Esophagus muscularis mucosa (tissue), 4 donors: Measurements from ENCODE around the gene NPAS3. TPM values are rescaled to one million over a fixed set of nuclear protein-coding genes. Genes with fewer than 3 reads are reported as not detected.

Source experiments
- DNase-seq: peaks from one replicate; pipeline ENCODE4 v3.0.0-alpha.2; 2017; ENCODE audit errors: extremely low spot score
- H3K27ac ChIP-seq, 4 donors: fragments of 200-600 bp; sonication (generic); replicated peaks in 1 of 4; 1 replicate in 3 of 4; 2 replicates in 1 of 4; pipeline ENCODE4 v1.5.1; 2016 to 2019; ENCODE audit warnings: mild to moderate bottlenecking in 1 of 4
- H3K27me3 ChIP-seq, 4 donors: fragments of 200-600 bp; sonication (generic); one replicate each; pipeline versions ENCODE4 v1.5.1 to v1.6.0; 2016 to 2019
- H3K36me3 ChIP-seq, 4 donors: fragments of 200-600 bp; sonication (generic); one replicate each; pipeline ENCODE4 v1.5.1; 2016 to 2019
- H3K4me1 ChIP-seq, 4 donors: fragments of 200-600 bp; sonication (generic); one replicate each; pipeline ENCODE4 v1.5.1; 2016 to 2019
- H3K4me3 ChIP-seq, 4 donors: fragments of 200-600 bp; sonication (generic); 1 replicate in 2 of 4; 2 replicates in 2 of 4; pipeline ENCODE4 v1.5.1; 2016 to 2019; ENCODE audit warnings: mild to moderate bottlenecking in 4 of 4, moderate library complexity in 1 of 4
- H3K9me3 ChIP-seq, 4 donors: fragments of 200-600 bp; sonication (generic); 1 replicate in 3 of 4; 2 replicates in 1 of 4; pipeline ENCODE4 v1.5.1; 2016 to 2019
- CTCF ChIP-seq, 3 experiments: fragments of 200-600 bp in 2 of 3; fragments of 450-650 bp in 1 of 3; sonication (generic) in 2 of 3; IDR thresholded peaks; one replicate each; pipeline ENCODE4 v1.5.1; 2017 to 2019; ENCODE audit warnings: antibody characterized with exemption in 3 of 3, mild to moderate bottlenecking in 2 of 3, moderate library complexity in 1 of 3
- EP300 ChIP-seq: sonication (generic); formaldehyde crosslinking; IDR thresholded peaks from one replicate; pipeline ENCODE4 v1.6.1; 2017; ENCODE audit warnings: antibody characterized with exemption
- POLR2A ChIP-seq: fragments of 450-650 bp; IDR thresholded peaks from one replicate; pipeline ENCODE4 v1.6.1; 2017; ENCODE audit warnings: antibody characterized with exemption, moderate library complexity, mild to moderate bottlenecking, low read depth
- POLR2AphosphoS5 ChIP-seq, 2 donors: sonication (generic); formaldehyde crosslinking; IDR thresholded peaks; one replicate each; pipeline ENCODE4 v1.6.1; 2017; ENCODE audit warnings: antibody characterized with exemption in 2 of 2
- WGBS: methylation state at CpG from one replicate; pipeline ENCODE4 v1.1.5; 2018; 5-methylcytosine and 5-hydroxymethylcytosine counted together
- intact Hi-C: fragments of 100-400 bp; cut with DNase I; formaldehyde crosslinking; loops from one replicate; pipeline ENCODE4 v1.15.1; 2023
- total RNA-seq, 4 donors: library from RNA; depleted of rRNA; stranded (reverse); fragments of >200 nt; gene quantifications; one replicate each; pipeline versions ENCODE4 v1.1.0 to v1.2.1, GENCODE V29; 2016

Gene NPAS3
- total RNA-seq, 4 donors from 2014 or later: 3.3 to 7.3 (median 5.8) TPM

DNA sequence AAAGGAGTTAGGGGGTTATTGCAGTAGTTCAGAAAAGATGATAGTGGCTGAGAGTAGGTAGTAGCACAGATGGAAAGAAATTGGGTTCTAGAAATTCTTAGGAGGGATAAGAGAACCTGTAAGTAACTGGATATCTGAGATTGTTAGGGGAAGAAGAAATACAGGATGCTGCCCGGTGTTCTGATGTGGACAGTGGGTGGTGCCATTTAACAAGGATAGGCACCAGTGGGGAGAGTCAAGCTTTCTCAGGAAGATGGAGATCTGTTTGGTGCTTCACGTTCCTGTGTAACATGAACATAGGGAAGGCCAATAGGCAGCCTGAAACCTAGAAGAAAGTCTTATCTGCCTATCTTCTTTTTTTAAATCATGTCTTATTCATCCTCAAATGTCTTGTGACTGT lies 245.9 kb downstream of the NPAS3 start:
- Histone ChIP-seq H3K27me3 (no peaks in the 10 kb centered on the region), H3K4me1 (no peaks in the 10 kb centered on the region), H3K36me3 (no peaks in the 10 kb centered on the region), H3K4me3 (no peak overlapping the region), H3K27ac (no peak overlapping the region), H3K9me3 (no peaks in the 10 kb centered on the region)
- DNase-seq: no peak
- intact Hi-C loops: no loop called here
- TF ChIP-seq POLR2A: no peak
- TF ChIP-seq POLR2AphosphoS5 (IDR thresholded peaks at IDR 0.05): no peak
- TF ChIP-seq EP300: no peak
- TF ChIP-seq CTCF (IDR thresholded peaks at IDR 0.05): no peak
- 63% methylated on average over 2 of the region's 2 CpGs for WGBS

GRCh38 chr14:33186656-33187055 lies 248.0 kb downstream of the NPAS3 start:
- H3K4me3 ChIP-seq: no peak overlapping the region
- H3K36me3 ChIP-seq: no peaks in the 10 kb centered on the region
- no peak for DNase-seq
- H3K27ac ChIP-seq: no peak overlapping the region
- no peaks in the 10 kb centered on the region for H3K9me3 ChIP-seq
- TF ChIP-seq CTCF (IDR thresholded peaks at IDR 0.05) (no peak), POLR2AphosphoS5 (IDR thresholded peaks at IDR 0.05) (no peak), POLR2A (no peak), EP300 (no peak)
- no peaks in the 10 kb centered on the region for H3K4me1 ChIP-seq
- H3K27me3 ChIP-seq: no peaks in the 10 kb centered on the region
- intact Hi-C loops: no loop called here

DNA sequence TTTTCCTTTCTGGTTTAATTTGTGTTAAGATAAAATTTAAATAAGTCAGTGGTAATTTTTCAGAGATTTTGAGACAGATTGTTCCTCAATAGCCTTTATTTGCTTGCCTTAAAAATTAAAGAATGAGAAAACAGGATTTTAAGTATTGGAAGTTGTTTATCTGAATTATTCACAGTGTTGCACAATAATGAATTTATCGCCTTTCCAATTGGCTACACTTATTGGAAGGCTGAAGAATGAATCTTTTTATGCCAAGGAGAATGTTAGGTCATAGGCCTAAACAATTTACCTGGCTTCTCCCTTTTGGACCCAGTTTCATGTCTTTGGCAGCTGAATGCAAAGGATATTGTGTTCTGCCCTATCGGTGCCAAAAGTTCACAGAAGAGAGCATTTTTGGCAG lies 250.2 kb downstream of the NPAS3 start:
- Histone ChIP-seq H3K4me3 (no peak overlapping the region), H3K27ac (no peak overlapping the region), H3K36me3 (no peaks in the 10 kb centered on the region), H3K4me1 (no peaks in the 10 kb centered on the region), H3K9me3 (no peaks in the 10 kb centered on the region), H3K27me3 (no peaks in the 10 kb centered on the region)
- intact Hi-C loops: no loop called here
- no peak for TF ChIP-seq CTCF (IDR thresholded peaks at IDR 0.05)
- no peak for TF ChIP-seq POLR2AphosphoS5 (IDR thresholded peaks at IDR 0.05)
- DNase-seq: no peak
- 89% methylated on average over 2 of the region's 2 CpGs for WGBS

GRCh38 chr14:33191855-33192254 lies 253.2 kb downstream of the NPAS3 start:
- Histone ChIP-seq H3K27me3 (no peaks in the 10 kb centered on the region), H3K9me3 (no peaks in the 10 kb centered on the region), H3K4me3 (no peak overlapping the region), H3K4me1 (no peaks in the 10 kb centered on the region), H3K36me3 (no peaks in the 10 kb centered on the region), H3K27ac (no peak overlapping the region)
- TF ChIP-seq POLR2AphosphoS5 (IDR thresholded peaks at IDR 0.05) (no peak), POLR2A (no peak), CTCF (IDR thresholded peaks at IDR 0.05) (no peak), EP300 (no peak)
- intact Hi-C loops: no loop called here
- no peak for DNase-seq

DNA sequence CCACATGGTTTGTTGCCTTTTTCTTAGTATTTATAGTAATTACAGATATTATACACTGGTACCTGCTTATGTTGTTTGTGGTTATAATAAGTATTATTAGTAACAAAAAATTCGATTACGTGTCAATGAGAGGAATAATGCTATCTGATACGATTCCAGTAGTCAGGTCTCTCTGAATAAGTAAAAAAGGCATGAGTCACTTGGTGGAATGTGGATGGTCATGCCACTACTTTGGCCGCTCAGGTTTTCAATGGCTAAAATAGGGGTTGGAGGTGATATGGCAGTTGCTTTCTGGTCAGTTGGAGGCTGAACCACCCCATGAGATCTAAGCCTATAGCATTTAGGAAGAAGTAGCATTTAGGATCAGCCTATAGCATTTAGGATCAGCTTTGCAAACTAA lies 255.9 kb downstream of the NPAS3 start:
- Histone ChIP-seq H3K27me3 (no peaks in the 10 kb centered on the region), H3K27ac (no peak overlapping the region), H3K4me3 (no peak overlapping the region), H3K9me3 (no peaks in the 10 kb centered on the region), H3K4me1 (no peaks in the 10 kb centered on the region), H3K36me3 (no peaks in the 10 kb centered on the region)
- no peak for TF ChIP-seq CTCF (IDR thresholded peaks at IDR 0.05)
- no peak for TF ChIP-seq POLR2AphosphoS5 (IDR thresholded peaks at IDR 0.05)
- TF ChIP-seq POLR2A: no peak
- TF ChIP-seq EP300: no peak
- WGBS: 93% methylated on average over 4 of the region's 4 CpGs
- no peak for DNase-seq
- intact Hi-C loops: no loop called here
